ENCODE results near the gene GLIS2.

DNA sequence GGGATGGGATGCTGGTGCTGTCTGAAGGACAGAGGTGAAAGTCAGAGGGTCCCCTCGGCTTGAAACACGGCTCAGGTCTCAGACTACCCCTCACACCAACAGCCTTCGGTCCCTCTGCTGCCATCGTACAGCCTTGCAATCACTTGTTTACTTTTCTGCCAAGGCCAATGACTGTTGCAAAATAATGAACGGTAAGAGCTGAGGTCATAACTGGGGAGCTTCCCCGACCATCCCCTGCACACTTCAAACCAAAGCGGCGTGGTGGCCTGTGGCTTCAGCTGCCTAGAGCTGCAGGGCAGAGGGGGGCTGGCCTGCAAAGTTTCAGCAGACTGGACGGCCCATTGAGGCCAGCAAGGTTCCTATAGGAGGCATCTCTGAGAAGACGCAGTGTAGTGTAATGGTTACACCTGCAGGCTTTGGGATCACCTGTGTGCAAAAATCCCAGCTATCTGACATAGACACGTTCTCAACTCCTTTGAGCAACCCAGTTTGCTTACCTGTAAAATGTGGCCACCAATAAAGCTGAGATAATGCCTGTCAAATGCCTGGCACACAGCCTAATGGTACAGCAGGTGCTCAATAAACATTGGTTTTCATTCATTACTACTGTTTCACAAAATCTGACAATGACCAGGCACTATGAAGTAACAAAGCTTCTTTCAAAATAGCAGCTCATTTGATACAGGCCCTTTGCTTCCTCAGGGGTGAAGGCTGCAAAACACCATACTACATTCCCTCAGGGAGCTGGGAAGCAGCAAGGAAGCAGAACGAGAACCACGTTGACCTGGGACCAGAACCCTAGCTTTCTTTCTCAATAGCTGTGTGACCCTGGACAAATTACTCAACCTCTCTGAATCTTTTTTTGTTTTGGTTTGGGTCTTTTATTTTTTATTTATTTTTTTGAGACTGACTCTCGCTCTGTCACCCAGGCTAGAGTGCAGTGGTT, 30.2 kb downstream of the GLIS2 start:
- TF ChIP-seq, protein P1, sequence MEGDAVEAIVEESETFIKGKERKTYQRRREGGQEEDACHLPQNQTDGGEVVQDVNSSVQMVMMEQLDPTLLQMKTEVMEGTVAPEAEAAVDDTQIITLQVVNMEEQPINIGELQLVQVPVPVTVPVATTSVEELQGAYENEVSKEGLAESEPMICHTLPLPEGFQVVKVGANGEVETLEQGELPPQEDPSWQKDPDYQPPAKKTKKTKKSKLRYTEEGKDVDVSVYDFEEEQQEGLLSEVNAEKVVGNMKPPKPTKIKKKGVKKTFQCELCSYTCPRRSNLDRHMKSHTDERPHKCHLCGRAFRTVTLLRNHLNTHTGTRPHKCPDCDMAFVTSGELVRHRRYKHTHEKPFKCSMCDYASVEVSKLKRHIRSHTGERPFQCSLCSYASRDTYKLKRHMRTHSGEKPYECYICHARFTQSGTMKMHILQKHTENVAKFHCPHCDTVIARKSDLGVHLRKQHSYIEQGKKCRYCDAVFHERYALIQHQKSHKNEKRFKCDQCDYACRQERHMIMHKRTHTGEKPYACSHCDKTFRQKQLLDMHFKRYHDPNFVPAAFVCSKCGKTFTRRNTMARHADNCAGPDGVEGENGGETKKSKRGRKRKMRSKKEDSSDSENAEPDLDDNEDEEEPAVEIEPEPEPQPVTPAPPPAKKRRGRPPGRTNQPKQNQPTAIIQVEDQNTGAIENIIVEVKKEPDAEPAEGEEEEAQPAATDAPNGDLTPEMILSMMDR (conservative IDR thresholded peaks at IDR 0.05) = no peak
- TF ChIP-seq EZH2 (IDR thresholded peaks at IDR 0.05; ENCODE audit: low read depth) = no peak

Measured in PC-9 (cell line).